GM21360 (cell line): ENCODE data around the gene PRMT2.
"Not testable (repeated sequence)": the region's sequence is repeated elsewhere in the genome, so short reads cannot be mapped to it uniquely, and the experiment has no call there.

ENCODE experiments used
- ATAC-seq: cut with Tn5 transposase; IDR thresholded peaks from one replicate; pipeline ENCODE4 v1.9.1; 2021; ENCODE audit warnings: mild to moderate bottlenecking, moderate library complexity; ENCODE audit not compliant: unreplicated experiment

Gene PRMT2

GRCh38 chr21:46617267-46618051 is 18.0 kb upstream of the PRMT2 start:
- ATAC-seq: no peak

DNA sequence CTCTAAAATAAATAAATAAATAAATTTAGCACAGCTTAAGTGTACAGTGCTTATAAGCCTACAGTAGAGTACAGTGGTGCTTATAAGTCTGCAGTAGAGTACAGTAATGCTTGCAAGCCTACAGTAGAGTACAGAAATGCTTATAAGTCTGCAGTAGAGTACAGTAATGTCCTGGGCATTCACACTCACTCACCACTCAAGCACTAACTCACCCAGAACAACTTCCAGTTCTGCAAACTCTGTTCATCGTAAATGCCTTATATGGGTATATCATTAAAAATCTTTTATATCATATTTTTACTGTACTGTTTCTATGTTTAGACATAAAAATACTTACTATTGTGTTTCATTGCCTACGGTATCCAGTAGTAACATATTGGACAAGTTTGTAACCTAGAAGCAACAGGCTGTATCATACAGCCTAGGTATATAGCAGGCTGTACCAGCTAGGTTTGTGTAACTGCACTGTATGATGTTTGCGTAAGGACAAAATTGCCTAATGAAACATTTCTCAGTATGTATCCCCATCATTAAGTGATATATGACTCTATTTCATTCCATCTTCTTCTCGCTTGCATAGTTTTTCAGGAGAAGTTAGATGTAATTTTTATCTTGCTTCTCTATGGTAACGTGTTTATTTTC is 16.6 kb upstream of the PRMT2 start:
- ATAC-seq: no peak

DNA sequence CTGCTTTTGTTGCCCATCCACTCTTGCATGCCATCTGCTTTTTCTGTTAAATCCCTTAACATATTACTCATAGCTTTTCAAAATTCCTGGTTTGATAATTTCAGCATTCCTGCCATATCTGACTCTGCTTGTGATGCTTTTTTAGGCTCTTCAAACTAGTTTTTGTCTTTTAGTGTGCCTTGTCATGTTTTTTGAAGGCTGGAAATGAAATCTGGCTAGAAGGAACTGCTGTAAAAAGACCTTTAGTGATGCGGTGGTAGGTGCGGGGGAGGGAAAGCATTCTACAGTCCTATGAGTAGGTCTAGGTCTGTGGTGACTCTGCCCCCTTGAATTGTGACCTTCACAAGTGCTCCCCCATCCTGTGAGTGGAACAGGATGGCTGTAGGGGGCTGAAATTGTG is 15.6 kb upstream of the PRMT2 start:
- no peak for ATAC-seq

- ATAC-seq: no peak
These were observed 14.6 kb upstream of the PRMT2 start for GRCh38 chr21:46620846-46621245.

- no peak for ATAC-seq
These were observed 13.9 kb upstream of the PRMT2 start for GRCh38 chr21:46621457-46622182.

DNA sequence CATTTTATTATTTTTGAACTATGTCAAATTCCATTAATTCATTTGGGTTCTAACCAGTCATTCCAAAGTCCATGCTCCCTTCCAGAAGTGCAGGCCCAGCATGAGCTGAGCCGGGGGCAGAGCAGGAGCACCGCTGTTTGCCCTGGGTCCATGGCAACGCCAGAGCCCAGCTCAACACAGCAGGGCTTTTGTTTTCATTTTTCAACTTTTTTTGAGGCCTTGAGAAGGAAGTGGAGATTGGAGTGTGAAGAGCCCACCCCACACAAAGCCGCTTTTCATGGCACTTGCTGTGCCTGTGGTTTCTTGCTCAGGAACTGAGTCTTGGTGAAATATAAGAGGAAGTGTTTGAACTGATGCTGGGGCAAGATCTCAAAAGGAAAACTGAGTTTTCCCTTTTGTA is 13.2 kb upstream of the PRMT2 start:
- no peak for ATAC-seq

DNA sequence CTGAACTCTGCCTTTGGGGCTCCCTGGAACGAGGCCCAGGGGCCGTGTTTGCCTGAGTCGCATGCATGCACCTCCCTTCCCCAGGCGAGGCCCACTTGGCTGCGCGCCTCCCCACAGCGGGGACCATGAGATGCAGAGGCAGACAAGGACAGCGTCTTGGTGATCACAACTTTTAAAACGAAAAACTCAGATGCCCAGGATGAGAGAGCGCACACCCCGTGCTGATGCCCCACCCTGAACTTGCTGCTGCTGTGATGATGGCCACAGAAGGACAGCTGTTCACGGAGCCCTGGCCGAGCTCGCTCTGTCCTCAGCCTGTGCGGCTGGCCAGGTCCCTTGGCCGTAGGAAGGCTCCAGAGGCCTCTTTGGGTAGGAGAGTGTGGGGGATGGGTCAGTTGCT is 11.4 kb upstream of the PRMT2 start:
- no peak for ATAC-seq

- ATAC-seq: no peak
These were observed 9.7 kb upstream of the PRMT2 start for GRCh38 chr21:46625759-46626158.

DNA sequence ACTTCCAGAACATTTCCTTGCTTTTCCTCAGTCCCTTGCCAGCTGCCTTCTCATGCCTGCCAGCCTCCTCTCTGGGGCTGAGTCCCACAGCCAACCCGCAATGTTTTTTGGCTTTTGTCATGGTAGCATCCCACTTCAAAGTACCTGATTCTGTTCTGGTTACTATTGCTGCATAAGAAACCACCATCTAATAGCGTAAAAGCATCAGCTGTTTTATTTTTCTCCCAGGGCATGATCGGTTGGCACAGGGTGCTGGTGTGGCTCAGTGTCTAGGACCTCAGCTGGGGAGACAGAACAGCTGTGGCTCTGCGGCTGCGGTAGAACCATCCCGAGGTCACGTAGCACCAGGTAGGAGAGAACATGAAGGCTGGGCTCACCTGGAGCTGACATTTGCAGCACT is 8.9 kb upstream of the PRMT2 start:
- no peak for ATAC-seq

DNA sequence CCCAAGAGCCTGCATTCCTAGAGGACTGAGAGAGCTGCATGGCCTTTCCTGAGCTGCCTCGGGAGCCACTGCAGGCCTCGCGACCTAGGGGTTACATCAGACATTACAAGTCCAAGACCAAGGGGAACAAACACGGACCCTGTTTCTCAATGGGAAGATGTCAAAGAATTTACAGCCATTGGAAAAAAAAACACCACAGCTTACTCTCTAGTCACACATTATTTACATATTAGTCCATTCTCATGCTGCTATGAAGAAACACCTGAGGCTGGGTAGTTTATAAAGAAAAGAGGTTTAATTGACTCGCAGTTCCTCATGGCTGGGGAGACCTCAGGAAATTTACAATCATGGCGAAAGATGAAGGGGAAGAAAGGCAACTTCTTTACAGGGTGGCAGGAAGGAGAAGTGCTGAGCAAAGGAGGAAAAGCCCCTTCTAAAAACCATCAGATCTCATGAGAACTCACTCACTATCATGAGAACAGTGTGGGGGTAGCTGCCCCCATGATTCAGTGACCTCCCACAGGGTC is 8.4 kb upstream of the PRMT2 start:
- ATAC-seq: no peak

DNA sequence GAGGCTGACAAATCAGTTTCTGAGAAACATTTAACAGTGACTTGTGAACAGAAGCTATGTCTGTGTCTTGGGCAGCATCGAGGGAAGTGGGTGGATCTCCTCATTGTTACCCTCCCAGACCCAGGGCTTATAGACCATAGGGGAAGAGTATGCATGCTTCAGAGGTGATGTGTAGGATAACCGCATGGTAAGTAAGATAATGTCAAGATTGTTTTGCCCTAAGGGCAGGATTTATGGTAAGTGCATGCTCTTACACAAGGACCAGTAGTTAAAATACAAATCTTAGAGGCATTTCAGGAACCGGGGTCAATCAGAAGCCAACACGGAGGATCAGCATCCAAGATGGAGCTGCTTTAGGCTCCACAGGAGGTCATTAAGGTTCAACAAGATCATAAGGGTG is 7.7 kb upstream of the PRMT2 start:
- no peak for ATAC-seq

GRCh38 chr21:46628868-46629267 is 6.6 kb upstream of the PRMT2 start:
- ATAC-seq: no peak

DNA sequence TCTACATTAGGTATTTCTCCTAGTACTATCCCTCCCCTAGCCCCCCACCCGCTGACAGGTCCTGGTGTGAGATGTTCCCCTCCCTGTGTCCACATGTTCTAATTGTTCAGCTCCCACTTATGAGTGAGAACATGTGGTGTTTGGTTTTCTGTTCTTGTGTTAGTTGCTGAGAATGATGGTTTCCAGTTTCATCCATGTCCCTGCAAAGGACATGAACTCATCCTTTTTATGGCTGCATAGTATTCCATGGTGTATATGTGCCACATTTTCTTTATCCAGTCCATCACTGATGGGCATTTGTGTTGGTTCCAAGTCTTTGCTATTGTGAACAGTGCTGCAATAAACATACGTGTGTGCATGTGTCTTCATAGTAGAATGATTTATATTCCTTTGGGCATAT is 4.6 kb upstream of the PRMT2 start:
- not testable (repeated sequence) for ATAC-seq

DNA sequence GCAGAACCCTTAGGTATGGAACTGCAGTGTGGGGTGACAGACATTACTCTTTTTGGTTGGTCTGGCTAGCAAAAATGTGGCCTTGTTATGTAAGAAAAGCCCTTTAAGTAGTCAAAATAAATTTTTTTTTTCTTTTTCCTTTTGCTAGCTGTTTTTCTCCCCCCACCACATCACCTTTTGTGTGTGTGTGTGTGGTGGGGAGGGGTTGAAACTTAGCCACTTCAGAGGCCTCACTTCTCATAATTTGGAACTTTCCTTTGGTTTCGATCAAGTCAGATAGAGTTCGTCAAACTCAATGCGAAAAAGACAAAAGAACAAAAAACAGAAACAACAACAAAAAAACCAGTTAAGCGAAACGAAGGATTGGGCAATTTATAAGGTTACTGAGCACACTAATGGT is 1.9 kb upstream of the PRMT2 start:
- ATAC-seq: no peak

DNA sequence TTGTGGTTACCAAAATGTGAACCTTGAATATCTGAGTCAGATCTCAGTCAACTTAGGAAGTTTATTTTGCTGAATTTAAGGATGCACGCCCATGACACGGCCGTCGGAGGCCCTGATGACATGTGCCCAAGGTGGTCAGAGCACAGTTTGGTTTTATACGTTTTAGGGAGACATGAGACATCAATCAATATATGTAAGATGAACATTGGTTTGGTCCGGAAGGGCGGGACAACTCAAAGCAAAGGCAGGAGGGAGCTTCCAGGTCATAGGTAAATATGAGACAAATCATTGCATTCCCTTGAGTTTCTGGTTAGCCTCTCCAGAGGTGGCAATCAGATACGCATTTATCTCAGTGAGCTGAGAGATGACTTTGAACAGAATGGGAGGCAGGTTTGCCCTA is 1.0 kb upstream of the PRMT2 start:
- no peak for ATAC-seq

DNA sequence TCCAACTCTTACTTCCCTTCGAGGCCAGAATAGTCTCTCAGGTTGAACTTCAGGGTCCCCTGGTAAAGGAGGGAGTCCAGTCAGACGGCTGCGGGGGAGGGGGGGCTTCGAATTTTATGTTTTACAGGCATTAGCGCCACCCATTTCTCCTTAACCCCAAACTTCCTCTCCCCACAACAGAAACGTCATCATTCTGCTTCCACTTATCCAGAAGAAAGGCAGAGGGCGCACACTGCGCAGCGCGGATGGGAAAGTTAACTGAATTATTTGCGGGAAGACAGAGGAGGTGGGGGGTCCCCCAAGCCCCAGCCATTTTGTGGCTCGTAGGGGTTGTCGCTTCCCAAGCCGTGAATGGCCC is 529 bp upstream of the PRMT2 start:
- ATAC-seq: peak; percentile 2

GRCh38 chr21:46636181-46636512 is 673 bp downstream of the PRMT2 start:
- ATAC-seq: no peak

- ATAC-seq: no peak
These were observed 1.2 kb downstream of the PRMT2 start for GRCh38 chr21:46636550-46637285.

DNA sequence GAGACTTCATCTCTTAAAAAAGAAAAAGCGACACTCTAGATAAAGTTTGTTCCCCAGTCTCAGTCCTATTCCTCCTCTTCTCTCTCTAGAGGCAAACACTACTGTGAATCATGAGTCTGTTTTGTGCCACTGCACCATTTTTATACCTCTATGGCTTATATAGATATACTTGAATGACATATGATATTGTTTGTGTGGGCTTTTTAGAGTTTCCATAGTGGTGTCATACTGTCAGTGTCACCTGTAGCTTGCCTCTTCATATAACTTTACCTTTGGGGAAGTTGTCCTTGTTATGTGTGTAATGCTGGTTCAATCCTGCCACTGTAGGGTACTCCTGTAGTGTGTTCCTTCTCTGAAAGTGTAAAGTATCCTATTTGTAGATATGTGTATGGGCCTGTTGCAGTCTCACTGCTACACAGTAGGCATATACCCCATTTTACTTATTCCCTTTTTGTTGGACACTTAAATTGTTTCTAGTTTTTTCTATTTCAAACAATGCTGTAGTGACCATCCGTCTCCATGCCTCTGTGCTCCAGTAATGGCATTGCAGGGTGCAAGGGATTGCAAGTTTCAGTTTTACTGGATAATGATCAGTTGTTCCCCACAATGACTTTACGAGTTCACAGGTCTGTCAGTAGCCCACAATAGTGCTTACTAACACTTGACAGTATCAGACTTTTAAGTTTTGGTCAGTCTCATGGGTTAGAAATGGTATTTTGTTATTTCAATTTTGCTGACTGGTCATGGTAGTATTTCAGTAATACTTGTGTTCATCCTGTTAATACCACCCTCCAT is 2.7 kb downstream of the PRMT2 start:
- ATAC-seq: no peak
